ENCODE data around the gene FXYD1. TPM values are rescaled to one million over a fixed set of nuclear protein-coding genes. Genes with fewer than 3 reads are reported as not detected.
A peak's percentile ranks its signal among the peaks of the same experiment; 100 is the strongest.

Gene FXYD1
- total RNA-seq, 1 experiment from 2014 or later = not detected

DNA sequence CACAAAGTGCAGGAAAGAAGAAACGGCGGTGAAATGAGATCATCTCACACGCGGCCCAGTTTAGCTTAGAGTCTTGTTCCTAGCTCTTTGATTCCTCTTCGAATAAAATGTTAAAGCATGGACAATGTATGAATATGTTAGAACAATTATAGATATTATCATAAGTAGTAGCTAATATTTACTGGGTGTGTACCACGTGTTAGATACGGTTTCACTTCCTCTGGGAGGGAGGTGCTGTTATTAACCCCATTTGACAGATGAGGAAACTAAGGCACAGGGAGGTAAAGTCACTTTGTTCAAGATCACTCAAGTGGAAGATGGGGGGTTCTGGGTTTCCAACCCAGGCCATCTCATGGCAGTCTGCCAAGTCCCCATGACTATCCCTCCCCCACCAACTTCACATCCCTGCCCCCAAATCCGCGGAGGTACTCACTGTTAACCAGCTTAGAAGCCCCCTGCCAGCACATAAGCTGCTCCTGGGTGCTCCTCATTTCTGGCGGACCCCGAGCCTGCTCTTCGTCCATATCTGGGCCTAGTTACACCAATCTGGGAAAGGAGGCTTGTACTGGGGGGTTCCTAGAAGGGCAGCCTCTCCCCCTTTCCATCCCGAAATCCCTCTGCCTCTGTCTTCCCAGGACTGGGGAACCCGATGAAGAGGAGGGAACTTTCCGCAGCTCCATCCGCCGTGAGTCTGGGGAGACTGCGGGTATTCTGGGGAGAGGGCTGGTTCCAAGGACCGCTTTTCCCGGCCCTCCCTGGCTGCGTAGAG lies 3.4 kb downstream of the FXYD1 start:
- Mint-ChIP-seq H3K4me1 (ENCODE audit: insufficient read depth, unreplicated experiment) (peaks cover 15% of the 10 kb centered on the region), H3K9me3 (ENCODE audit: unreplicated experiment) (no peaks in the 10 kb centered on the region), H3K27ac (ENCODE audit: low read depth, unreplicated experiment) (no peak overlapping the region), H3K36me3 (ENCODE audit: insufficient read depth, unreplicated experiment) (no peaks in the 10 kb centered on the region), H3K27me3 (ENCODE audit: insufficient read depth, unreplicated experiment) (peaks cover 19% of the 10 kb centered on the region), H3K4me3 (ENCODE audit: unreplicated experiment) (no peak overlapping the region)
- ChIA-PET POLR2A (interaction anchor here (0.5 to 1.3 kb wide), 7 partner anchors 11 to 124 kb away, joined by 3 to 5 read pairs (median 3); partner anchors contain the start of gene FXYD3), CTCF (interaction anchor here (0.5 to 2.2 kb wide), 26 partner anchors 9 to 831 kb away, joined by 3 to 24 read pairs (median 3); partner anchors contain the start of gene FXYD5)
- TF ChIP-seq, protein P1, sequence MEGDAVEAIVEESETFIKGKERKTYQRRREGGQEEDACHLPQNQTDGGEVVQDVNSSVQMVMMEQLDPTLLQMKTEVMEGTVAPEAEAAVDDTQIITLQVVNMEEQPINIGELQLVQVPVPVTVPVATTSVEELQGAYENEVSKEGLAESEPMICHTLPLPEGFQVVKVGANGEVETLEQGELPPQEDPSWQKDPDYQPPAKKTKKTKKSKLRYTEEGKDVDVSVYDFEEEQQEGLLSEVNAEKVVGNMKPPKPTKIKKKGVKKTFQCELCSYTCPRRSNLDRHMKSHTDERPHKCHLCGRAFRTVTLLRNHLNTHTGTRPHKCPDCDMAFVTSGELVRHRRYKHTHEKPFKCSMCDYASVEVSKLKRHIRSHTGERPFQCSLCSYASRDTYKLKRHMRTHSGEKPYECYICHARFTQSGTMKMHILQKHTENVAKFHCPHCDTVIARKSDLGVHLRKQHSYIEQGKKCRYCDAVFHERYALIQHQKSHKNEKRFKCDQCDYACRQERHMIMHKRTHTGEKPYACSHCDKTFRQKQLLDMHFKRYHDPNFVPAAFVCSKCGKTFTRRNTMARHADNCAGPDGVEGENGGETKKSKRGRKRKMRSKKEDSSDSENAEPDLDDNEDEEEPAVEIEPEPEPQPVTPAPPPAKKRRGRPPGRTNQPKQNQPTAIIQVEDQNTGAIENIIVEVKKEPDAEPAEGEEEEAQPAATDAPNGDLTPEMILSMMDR (IDR thresholded peaks at IDR 0.05; ENCODE audit: unreplicated experiment) = no peak
- no peak for DNase-seq (ENCODE audit: unreplicated experiment)
- BruUV-seq (replicated peaks) = no TSS peak
- intact Hi-C loops (cut with micrococcal nuclease) = loop anchor here (1.0 to 10.0 kb wide), 4 partner anchors 75 to 323 kb away; no protein-coding TSS in a partner anchor

DNA sequence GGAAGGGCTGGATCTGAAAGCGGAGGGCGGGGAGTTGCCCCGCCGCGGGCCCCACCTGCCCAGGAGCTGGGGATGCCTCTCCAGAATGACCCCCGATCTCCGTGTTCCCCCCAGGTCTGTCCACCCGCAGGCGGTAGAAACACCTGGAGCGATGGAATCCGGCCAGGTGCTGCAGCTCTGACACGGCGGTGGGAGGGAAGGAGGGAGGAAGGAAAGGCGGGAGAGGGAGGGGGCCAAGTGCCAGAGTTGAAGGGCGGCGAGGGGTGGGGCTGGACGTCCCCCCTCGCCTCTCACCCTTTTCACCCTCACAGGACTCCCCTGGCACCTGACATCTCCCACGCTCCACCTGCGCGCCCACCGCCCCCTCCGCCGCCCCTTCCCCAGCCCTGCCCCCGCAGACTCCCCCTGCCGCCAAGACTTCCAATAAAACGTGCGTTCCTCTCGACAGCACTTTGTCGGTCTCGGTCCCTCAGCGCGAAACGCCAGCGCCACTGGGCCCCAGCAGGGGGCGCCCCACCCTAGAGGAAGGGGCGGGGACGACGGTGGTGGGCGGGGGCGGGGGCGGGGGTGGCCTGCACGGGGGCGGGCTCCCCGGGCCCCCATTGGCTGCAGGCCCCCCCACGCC lies 4.1 kb downstream of the FXYD1 start:
- DNase-seq (ENCODE audit: unreplicated experiment) = no peak
- Mint-ChIP-seq H3K27ac (ENCODE audit: low read depth, unreplicated experiment) (no peak overlapping the region), H3K4me3 (ENCODE audit: unreplicated experiment) (no peak overlapping the region), H3K4me1 (ENCODE audit: insufficient read depth, unreplicated experiment) (peaks cover 15% of the 10 kb centered on the region), H3K9me3 (ENCODE audit: unreplicated experiment) (no peaks in the 10 kb centered on the region), H3K36me3 (ENCODE audit: insufficient read depth, unreplicated experiment) (no peaks in the 10 kb centered on the region), H3K27me3 (ENCODE audit: insufficient read depth, unreplicated experiment) (peaks cover 19% of the 10 kb centered on the region)
- CTCF ChIA-PET = interaction anchor here (0.5 to 2.2 kb wide), 16 partner anchors 9 to 830 kb away, joined by 3 to 24 read pairs (median 4); no protein-coding TSS in a partner anchor
- TF ChIP-seq, protein P1 (IDR thresholded peaks at IDR 0.05; ENCODE audit: unreplicated experiment) = peak; percentile 53
- BruUV-seq (replicated peaks) = no TSS peak
- intact Hi-C loops (cut with micrococcal nuclease) = loop anchor here (10.0 kb wide), 1 partner anchor 322 kb away; no protein-coding TSS in a partner anchor
- POLR2A ChIA-PET = interaction anchor here (0.6 to 0.7 kb wide), 3 partner anchors 10 to 23 kb away, joined by 3 to 4 read pairs (median 4); no protein-coding TSS in a partner anchor

DNA sequence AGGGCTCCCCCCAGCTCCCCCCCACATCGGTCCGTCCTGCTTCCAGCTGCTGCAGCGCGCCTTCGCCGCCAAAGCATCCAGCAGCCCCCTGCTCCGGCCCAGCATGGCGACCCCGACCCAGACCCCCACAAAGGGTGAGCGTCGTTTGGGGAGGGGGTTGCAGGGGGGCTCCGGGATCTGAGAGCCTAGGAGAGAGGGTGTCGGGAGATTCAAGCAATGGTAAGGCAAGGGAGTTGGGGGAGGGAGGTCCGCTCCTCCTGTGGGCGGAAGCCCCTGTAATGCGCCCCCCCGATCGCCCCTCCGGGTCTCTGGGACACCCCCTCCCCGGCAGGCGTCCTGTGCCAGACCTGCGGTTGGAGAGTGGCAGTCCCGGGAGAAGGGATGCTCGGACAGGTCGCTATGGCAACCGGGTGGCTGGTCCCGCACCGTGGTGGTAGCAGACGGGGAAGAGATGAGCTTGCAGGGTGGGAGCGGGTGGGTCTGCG lies 4.6 kb downstream of the FXYD1 start, which contains the start of gene FXYD7:
Gene FXYD7 (plus strand): TSS at position 25 of the 485 bp plus-strand sequence. CDS start 79 bp downstream, at position 104.
- H3K27me3 Mint-ChIP-seq (ENCODE audit: insufficient read depth, unreplicated experiment) = peaks cover 19% of the 10 kb centered on the region
- TF ChIP-seq, protein P1 (IDR thresholded peaks at IDR 0.05; ENCODE audit: unreplicated experiment) = peak; percentile 0
- intact Hi-C loops (cut with micrococcal nuclease) = loop anchor here (10.0 kb wide), 1 partner anchor 322 kb away; no protein-coding TSS in a partner anchor
- peaks cover 15% of the 10 kb centered on the region for H3K4me1 Mint-ChIP-seq (ENCODE audit: insufficient read depth, unreplicated experiment)
- no peaks in the 10 kb centered on the region for H3K36me3 Mint-ChIP-seq (ENCODE audit: insufficient read depth, unreplicated experiment)
- ChIA-PET POLR2A (interaction anchor here (0.7 kb wide), 1 partner anchor 10 kb away, joined by 4 read pairs; no protein-coding TSS in a partner anchor), CTCF (interaction anchor here (0.5 to 1.7 kb wide), 7 partner anchors 11 to 796 kb away, joined by 3 to 7 read pairs (median 4); partner anchors contain the start of genes FXYD5 and HAMP)
- no peak within 1 kb of the TSS for H3K4me3 Mint-ChIP-seq (ENCODE audit: unreplicated experiment)
- no peak for DNase-seq (ENCODE audit: unreplicated experiment)
- no TSS peak for BruUV-seq (replicated peaks)
- H3K27ac Mint-ChIP-seq (ENCODE audit: low read depth, unreplicated experiment) = no peak within 1 kb of the TSS
- H3K9me3 Mint-ChIP-seq (ENCODE audit: unreplicated experiment) = no peaks in the 10 kb centered on the region

Measured in MCF 10A (cell line).